Kidney glomerular epithelial cell (primary cell): ENCODE results near the gene GNA15.

Experiments used
- DNase-seq: peaks from one replicate; lab custom pipeline; 2025; lab: John Stamatoyannopoulos, UW

GNA15 gene

DNA sequence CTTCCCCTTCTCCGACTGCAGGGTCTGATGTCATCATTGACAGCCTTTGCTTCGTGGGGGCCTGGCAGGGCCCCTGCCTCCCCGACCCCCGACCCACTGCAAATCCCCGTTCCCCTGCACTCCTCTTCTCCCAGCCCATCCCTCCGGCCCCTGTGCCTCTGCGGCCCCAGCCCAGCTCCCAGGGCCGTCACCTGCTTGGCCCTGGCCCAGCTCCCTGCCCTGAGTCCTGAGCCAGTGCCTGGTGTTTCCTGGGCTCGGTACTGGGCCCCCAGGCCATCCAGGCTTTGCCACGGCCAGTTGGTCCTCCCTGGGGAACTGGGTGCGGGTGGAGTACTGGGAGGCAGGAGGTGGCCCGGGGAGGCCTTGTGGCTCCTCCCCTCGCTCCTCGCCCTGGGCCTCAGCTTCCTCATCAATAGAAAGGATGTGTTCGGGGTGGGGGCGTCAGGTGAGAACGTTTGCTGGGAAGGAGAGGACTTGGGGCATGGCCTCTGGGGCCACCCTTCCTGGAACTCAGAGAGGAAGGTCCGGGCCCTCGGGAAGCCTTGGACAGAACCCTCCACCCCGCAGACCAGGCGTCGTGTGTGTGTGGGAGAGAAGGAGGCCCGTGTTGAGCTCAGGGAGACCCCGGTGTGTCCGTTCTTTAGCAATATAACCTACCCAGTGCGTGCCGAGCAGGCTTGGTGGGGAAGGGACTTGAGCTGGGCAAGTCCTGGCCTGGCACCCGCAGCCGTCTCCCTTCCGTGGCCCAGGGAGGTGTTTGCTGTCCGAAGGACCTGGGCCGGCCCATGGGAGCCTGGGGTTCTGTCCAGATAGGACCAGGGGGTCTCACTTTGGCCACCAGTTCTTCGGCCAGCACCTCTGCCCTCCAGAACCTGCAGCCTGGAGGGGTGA is 72.7 kb downstream of the GNA15 start:
- no peak for DNase-seq

GRCh38 chr19:3210347-3211017 is 74.6 kb downstream of the GNA15 start:
- peak; percentile 8 for DNase-seq

DNA sequence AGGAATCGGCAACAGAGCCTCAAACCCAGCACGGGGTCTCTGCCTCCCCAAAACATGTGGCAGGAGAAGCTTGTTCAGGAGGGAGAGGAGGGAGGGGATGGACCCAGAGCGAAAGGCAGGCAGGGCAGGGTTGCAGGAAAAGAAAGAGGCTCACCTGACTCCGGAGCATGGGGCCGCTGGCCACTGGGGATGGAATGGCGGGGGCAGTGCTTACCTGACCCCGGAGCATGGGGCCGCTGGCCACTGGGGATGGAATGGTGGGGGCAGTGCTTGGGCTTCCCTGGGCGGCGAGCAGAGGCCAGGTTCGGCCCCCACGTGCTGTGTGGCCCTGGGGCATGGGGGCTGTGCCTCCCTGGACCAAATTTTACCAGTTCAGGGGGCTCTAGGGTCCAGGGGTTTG is 75.4 kb downstream of the GNA15 start:
- no peak for DNase-seq

DNA sequence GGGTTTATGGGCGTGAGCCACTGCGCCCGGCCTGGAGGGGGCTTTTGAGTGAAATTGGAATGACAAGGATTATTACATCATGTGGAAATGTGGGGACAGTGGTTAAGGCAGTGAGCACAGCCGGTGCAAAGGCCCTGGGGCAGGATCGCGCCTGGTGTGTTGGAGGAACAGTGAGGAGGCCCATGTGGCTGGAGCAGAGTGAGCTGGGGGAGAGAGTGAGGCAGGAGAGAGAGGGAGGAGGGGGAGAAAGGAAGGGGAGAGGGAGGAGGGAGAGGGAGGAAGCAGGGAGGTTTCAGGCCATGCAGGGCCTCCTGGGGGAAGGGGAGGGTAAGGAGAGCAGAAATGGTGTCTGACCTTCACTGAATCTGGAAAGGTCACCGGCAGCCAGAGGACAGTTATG is 77.3 kb downstream of the GNA15 start:
- DNase-seq: no peak
